Activated T-helper 1 cell treated with Interleukin-2 at 50 U/mL for 16 hours (primary cell): Measurements from ENCODE around the gene NBEAL2.

Source experiments
- DNase-seq: peaks from one replicate; pipeline ENCODE4 v3.0.0-alpha.2; 2020; ENCODE audit warnings: low read depth

Gene NBEAL2, protein sequence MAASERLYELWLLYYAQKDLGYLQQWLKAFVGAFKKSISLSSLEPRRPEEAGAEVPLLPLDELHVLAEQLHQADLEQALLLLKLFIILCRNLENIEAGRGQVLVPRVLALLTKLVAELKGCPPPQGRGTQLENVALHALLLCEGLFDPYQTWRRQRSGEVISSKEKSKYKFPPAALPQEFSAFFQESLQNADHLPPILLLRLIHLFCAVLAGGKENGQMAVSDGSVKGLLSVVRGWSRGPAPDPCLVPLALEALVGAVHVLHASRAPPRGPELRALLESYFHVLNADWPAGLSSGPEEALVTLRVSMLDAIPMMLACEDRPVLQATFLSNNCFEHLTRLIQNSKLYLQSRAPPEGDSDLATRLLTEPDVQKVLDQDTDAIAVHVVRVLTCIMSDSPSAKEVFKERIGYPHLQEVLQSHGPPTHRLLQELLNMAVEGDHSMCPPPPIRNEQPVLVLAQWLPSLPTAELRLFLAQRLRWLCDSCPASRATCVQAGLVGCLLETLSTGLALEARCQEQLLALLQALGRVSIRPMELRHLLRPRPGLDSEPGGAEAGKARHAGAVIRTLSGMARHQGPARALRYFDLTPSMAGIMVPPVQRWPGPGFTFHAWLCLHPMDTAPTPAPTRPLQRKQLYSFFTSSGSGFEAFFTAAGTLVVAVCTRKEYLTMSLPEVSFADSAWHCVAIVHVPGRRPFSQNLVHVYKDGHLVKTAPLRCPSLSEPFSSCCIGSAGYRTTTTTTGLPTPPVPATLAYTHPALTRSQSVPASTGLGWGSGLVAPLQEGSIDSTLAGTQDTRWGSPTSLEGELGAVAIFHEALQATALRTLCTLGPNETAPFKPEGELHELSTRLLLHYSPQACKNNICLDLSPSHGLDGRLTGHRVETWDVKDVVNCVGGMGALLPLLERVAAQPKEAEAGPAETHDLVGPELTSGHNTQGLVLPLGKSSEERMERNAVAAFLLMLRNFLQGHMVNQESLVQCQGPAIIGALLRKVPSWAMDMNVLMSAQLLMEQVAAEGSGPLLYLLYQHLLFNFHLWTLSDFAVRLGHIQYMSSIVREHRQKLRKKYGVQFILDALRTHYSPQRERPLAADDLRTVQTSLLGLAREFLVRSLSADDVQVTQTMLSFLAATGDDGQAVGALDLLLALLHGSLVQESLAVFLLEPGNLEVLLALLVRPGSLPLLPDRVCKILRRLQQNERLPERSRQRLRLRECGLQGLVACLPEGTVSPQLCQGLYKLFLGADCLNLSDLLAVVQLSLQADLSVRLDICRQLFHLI (N-terminal part only)

GRCh38 chr3:46978985-46979944 is at the start of gene NBEAL2:
Gene NBEAL2 (plus strand): TSS chr3:46979666. CDS start chr3:46979862, 196 bp downstream.
- DNase-seq, result peak; percentile 94

DNA sequence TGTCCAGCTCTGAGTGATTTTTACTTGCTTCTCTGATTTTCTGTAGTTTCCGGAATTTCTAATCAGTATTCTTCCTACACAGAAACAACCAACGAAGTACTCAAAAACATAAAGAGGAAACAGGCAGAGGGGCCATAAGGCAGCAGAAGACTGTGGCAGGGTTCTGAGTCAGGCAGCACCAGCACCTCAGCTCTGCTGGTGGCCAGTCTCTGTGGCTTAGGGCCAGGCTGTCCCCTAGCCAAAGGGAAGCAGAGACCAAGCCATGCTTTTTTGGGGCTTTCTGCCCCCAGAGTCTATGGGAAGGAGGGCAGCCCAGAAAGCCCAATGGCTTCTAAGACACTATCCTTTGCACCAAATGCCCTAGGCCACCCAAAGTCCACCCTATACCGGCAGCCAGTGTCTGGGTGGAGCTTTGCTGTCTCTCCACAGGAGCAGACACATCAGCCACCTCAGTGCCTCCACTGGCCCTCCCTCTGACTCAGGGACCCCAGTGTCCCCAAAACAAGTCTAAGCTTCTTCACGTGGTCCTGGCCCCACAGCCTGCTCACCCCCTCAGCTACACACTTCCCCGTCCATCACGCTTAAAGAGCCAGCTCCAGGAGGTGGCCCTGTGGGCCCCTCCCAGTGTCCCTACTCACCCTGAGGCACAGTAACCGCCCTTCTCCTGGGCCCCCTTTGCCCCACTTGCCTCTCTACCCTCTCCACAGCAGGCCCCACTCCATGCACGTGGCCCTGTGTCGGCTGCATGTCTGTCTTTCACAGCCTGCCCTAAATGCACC is 49.1 kb upstream of the NBEAL2 start:
- DNase-seq, result no peak

DNA sequence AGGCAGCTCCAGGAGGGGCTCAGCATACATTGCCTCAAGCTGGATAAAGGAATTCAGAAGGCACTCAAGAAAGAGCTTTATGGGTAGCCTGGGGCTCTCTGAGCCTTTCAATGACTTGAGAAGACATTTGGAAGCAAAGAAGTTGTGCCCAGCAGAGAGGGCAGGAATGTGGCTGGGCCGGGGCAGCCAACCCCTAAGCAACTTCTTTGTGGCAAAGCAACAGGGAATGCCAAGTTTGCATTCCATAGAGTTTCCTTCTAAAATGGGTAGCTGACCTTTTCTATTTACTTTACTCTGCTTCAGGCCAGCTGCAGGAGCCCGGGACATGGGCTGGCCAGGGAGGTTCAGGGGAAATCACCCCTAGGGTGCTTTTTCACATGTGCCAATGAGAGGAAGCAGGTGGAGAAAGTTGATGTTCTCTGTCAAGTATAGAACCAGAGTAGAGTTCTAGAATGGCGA is 48.5 kb upstream of the NBEAL2 start:
- no peak for DNase-seq

- DNase-seq, result no peak
Observed at GRCh38 chr3:46931631-46932331, 47.7 kb upstream of the NBEAL2 start.

DNA sequence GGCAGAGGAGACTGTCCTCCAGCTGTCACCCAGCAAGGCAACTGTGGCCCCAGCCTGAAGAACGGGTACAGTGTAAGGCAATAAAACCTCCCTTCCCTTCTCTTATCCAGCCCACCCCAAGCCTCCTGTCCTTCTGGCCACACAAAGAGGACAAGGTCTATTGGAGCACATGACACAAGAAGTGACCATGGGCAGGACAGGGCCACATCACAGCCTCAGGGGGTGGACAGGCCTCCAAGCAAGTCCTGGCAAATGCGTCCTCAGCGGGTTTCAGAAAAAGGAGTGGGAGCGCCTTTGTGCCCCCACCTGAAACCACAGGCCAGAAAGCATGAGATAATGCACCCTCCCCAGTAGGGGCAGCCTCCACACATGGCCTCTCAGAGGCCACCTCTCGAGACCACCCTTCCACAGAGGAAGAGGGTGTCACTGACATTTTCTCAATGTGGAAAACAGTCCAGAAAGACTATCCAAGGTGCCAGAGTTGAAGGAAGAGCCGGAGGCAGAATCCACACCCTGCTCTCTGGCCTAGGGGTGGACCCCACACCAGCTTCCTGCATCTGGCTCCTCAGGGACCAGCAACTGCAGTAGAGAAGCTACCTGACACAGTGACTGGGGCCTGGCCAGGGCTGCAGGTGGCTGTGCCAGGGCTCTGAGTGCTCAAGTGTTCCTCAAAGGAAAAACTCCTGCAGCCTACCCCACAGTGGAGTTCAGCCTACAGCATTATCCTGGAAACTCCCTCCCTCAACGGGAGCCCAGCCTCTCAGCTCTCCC is 46.8 kb upstream of the NBEAL2 start:
- no peak for DNase-seq

DNA sequence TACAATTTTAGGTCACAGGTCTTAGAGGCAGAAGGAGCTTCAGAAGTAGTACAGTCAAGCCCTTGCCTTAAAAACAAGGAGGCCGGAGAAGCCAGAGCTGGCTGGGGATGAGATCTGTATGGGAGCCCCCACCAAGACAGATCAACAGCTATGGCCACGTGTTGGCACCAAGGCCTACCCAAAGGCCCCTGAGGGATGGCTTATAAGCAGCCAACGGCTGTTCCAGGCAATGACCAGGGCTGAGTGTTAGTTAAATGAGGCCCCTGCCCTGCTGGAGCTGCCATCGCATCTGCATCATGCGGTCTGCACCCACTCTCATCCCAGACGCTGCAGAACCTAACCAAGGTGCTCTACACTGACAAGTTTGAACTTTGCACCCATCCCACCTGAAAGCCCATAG is 46.2 kb upstream of the NBEAL2 start:
- no peak for DNase-seq

GRCh38 chr3:46934072-46934471 is 45.4 kb upstream of the NBEAL2 start:
- DNase-seq, result no peak

GRCh38 chr3:46934498-46935167 is 44.8 kb upstream of the NBEAL2 start:
- DNase-seq, result no peak

- no peak for DNase-seq
Observed at GRCh38 chr3:46935168-46935858, 44.2 kb upstream of the NBEAL2 start.

- no peak for DNase-seq
Observed at GRCh38 chr3:46935989-46936558, 43.4 kb upstream of the NBEAL2 start.

- DNase-seq, result no peak
Observed at GRCh38 chr3:46936733-46937250, 42.7 kb upstream of the NBEAL2 start.

GRCh38 chr3:46938118-46938517 is 41.3 kb upstream of the NBEAL2 start:
- DNase-seq, result no peak

GRCh38 chr3:46939578-46940445 is 39.7 kb upstream of the NBEAL2 start:
- no peak for DNase-seq

DNA sequence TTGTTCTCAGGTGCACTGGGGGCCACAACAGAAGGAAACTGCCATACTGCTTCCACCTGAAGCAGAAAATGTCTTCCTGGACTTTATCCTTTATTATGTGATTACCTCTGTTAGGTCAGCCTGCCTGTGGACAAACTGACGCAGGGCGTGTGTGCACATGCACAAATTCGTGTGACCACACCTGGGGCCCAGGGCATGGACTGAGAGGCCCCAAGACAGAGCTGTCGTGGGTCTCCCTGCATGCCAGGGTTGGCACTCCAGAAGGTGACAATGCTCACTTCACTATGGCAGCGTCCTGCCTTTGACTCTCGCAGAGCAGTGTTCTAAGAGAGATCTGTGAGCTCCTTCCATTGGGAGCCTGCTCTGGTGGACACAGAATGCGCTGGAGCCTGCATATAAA is 37.4 kb upstream of the NBEAL2 start:
- DNase-seq, result no peak

DNA sequence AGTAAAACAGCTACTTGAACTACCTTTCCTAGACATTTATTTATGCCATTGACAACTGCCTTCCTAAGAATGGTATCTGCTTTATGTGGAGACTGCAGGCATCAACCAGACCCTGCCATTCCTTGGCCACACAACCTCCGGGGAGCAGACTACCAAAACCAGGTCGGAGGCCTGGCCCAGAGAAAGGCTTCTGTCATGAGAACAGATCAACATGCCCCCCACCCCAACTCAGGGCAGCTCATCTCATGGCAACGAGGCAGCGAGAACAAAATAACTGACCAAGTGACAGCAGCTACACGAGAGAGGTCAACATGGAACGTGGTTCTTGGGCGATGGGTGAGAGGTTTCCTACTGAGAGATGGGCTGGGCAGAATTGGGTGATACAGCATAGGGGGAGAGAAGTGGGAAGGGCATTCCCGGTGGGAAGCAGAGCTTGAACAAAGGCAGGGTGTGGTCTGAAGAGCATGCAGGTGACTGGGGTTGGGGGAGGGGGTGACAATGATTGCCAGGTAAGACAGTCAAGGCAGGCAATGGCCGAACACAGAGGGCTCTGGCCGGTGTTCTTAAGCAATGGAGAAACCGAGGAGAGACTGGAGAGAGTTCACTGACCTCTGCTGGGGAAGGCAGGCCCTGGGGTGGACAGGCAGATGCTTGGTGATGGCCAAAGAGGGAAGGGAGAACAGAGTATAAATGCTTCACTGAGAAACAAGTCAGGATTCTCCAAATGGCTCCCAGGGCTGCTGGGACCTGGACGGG is 36.8 kb upstream of the NBEAL2 start:
- DNase-seq, result no peak
